ENCODE results near the gene SATL1.

- TF ChIP-seq CTCF (IDR thresholded peaks at IDR 0.05): no peak
- TF ChIP-seq POLR2AphosphoS5 (IDR thresholded peaks at IDR 0.05): no peak
Observed at GRCh38 chrX:85115252-85115651, 128.3 kb downstream of the SATL1 start.
